Type B pancreatic cell (in vitro differentiated cells): ENCODE results near the gene TRMT61B. TPM values are rescaled to one million over a fixed set of nuclear protein-coding genes. Genes with fewer than 3 reads are reported as not detected.

ENCODE experiments used
- DNase-seq: peaks from one replicate; pipeline ENCODE4 v3.0.0; 2021; ENCODE audit warnings: mixed read lengths; ENCODE audit not compliant: unreplicated experiment; ENCODE audit errors: extremely low spot score
- H3K27ac Mint-ChIP-seq: 2 replicates; pipeline ENCODE4 v1.8.0; 2021; ENCODE audit warnings: mild to moderate bottlenecking, mixed read lengths
- H3K27me3 Mint-ChIP-seq: 2 replicates; pipeline ENCODE4 v1.8.0; 2021; ENCODE audit warnings: mixed read lengths
- H3K36me3 Mint-ChIP-seq: 2 replicates; pipeline ENCODE4 v1.8.0; 2021; ENCODE audit warnings: mixed read lengths
- H3K4me1 Mint-ChIP-seq: one replicate; pipeline ENCODE4 v1.8.0; 2021; ENCODE audit warnings: mixed read lengths; ENCODE audit not compliant: unreplicated experiment
- H3K4me3 Mint-ChIP-seq: 2 replicates; pipeline ENCODE4 v1.8.0; 2021; ENCODE audit warnings: mild to moderate bottlenecking, mixed read lengths
- H3K9me3 Mint-ChIP-seq: 2 replicates; pipeline ENCODE4 v1.8.0; 2021; ENCODE audit warnings: mixed read lengths
- CTCF ChIP-seq: fragments of 200-600 bp; sonication (generic); conservative IDR thresholded peaks from 2 replicates; pipeline ENCODE4 v1.5.0; 2021; ENCODE audit warnings: antibody characterized with exemption, mild to moderate bottlenecking
- total RNA-seq: library from RNA; stranded (reverse); gene quantifications from 2 replicates; pipeline ENCODE4 v1.2.1, GENCODE V29; 2021; ENCODE audit warnings: low replicate concordance

TRMT61B gene
- total RNA-seq, 1 donor from 2014 or later: 20.7 TPM

DNA sequence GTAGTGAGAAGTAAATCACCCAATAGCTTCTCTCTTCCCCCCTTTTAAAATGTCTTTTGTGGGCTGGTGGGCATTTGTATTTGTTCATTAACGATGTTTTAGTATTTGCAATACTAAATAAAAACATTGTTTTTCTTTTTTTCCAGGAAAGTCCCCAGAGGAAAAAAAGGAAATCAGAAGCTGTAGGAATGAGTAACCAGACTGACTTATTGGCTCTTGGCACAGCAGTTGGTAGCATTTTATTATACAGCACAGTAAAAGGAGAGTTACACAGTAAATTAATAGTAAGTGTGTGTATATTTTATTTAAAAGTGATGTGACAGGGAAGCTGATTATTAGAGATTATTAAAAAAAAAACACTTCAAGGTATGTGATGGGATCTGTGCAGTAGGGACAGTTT is 31.7 kb upstream of the TRMT61B start:
- Mint-ChIP-seq H3K36me3 (peaks cover 23% of the 10 kb centered on the region), H3K27ac (no peak overlapping the region), H3K4me1 (peaks cover 28% of the 10 kb centered on the region), H3K4me3 (no peak overlapping the region), H3K27me3 (no peaks in the 10 kb centered on the region), H3K9me3 (no peaks in the 10 kb centered on the region)
- no peak for DNase-seq
- TF ChIP-seq CTCF: no peak

DNA sequence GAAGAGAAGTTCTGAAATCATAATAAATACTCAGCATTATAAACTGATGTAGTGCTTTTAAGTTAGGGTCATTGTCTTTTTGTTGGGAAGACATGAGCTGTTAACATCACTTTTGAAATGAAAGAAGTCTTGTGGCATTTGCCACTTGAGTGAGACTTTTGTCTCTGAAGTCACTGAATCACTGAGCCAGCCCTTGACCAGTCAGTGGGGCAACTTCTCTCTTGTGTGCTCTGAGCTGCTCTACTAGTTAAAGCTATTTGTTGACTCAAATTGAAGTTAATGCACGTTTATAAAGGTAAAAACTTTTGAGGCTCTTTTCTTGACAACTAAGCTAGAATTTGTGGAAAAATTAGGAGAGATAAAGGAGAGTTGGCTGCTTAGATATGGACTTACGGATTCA is 31.1 kb upstream of the TRMT61B start:
- Mint-ChIP-seq H3K27me3 (no peaks in the 10 kb centered on the region), H3K4me1 (peaks cover 30% of the 10 kb centered on the region), H3K27ac (no peak overlapping the region), H3K4me3 (no peak overlapping the region), H3K9me3 (no peaks in the 10 kb centered on the region), H3K36me3 (peaks cover 16% of the 10 kb centered on the region)
- DNase-seq: no peak
- TF ChIP-seq CTCF: no peak

DNA sequence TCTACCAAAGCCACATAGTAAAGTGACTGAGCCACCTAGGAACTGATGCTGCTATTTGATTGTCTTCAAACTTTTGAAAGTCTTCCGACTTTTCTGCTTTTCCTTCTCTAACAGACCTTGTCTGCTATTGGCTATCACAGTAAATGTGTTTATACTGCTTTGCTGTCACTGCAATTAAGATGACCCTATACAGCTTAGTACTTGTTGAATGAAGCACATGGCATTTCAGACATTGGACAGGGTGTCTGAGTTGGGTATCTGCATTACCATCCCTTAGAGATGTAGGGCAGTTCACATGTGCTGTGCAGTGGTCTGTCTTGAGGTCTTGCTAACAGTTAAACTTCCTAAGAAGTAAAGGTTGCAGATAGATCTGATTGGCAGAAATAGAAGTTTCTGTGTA is 27.9 kb upstream of the TRMT61B start:
- no peak for TF ChIP-seq CTCF
- no peaks in the 10 kb centered on the region for H3K9me3 Mint-ChIP-seq
- DNase-seq: no peak
- no peak overlapping the region for H3K27ac Mint-ChIP-seq
- H3K4me3 Mint-ChIP-seq: no peak overlapping the region
- H3K36me3 Mint-ChIP-seq: peaks cover 9% of the 10 kb centered on the region
- peaks cover 7% of the 10 kb centered on the region for H3K27me3 Mint-ChIP-seq
- H3K4me1 Mint-ChIP-seq: peaks cover 30% of the 10 kb centered on the region

- Mint-ChIP-seq H3K27me3 (peaks cover 9% of the 10 kb centered on the region), H3K4me1 (peaks cover 30% of the 10 kb centered on the region), H3K36me3 (peaks cover 3% of the 10 kb centered on the region), H3K4me3 (peak overlapping the region; percentile 100), H3K27ac (peak overlapping the region; percentile 34), H3K9me3 (no peaks in the 10 kb centered on the region)
- no peak for TF ChIP-seq CTCF
- no peak for DNase-seq
Observed at GRCh38 chr2:28896906-28897305, 26.8 kb upstream of the TRMT61B start.

- no peak for DNase-seq
- peaks cover 24% of the 10 kb centered on the region for H3K4me1 Mint-ChIP-seq
- H3K4me3 Mint-ChIP-seq: peak overlapping the region; percentile 100
- H3K27ac Mint-ChIP-seq: peak overlapping the region; percentile 98
- TF ChIP-seq CTCF: no peak
- peaks cover 3% of the 10 kb centered on the region for H3K36me3 Mint-ChIP-seq
- peaks cover 9% of the 10 kb centered on the region for H3K27me3 Mint-ChIP-seq
- H3K9me3 Mint-ChIP-seq: no peaks in the 10 kb centered on the region
Observed at GRCh38 chr2:28895189-28895893, 25.2 kb upstream of the TRMT61B start.
